IMR-90 (cell line): ENCODE measurements around the gene RERE. TPM values are rescaled to one million over a fixed set of nuclear protein-coding genes. Genes with fewer than 3 reads are reported as not detected.
A peak's percentile ranks its signal among the peaks of the same experiment; 100 is the strongest.

Experiments
- ATAC-seq: fragments of 200-7000 bp; cut with Tn5 transposase; 2 replicates; pipeline ENCODE4 v1.9.1; 2020; ENCODE audit warnings: low read depth, mild to moderate bottlenecking, moderate library complexity
- BruUV-seq: library from RNA; stranded (reverse); fragments of 400-500 nt; replicated peaks from 2 replicates; lab custom pipeline; 2021; lab: Mats Ljungman, UMichigan
- CTCF ChIA-PET: fragments of 300-600 bp; formaldehyde crosslinking; extraction: SDS; loops from one replicate; lab custom pipeline; 2021; ENCODE audit warnings: antibody characterized with exemption; lab: Yijun Ruan, JAX
- POLR2A ChIA-PET: fragments of 300-600 bp; sonication (Branson Sonifier 250); formaldehyde crosslinking; loops from one replicate; lab custom pipeline; 2022; ENCODE audit warnings: antibody characterized with exemption; ENCODE audit not compliant: unreplicated experiment; lab: Charles Lee
- DNase-seq: peaks from one replicate; pipeline ENCODE4 v3.0.0; 2013
- H2AFZ ChIP-seq: replicated peaks from 2 replicates; pipeline ENCODE3; 2013; ENCODE audit warnings: low read length, mild to moderate bottlenecking; ENCODE audit not compliant: poor library complexity
- H2AK5ac ChIP-seq: 2 replicates; pipeline ENCODE4 v1.6.1; 2013; ENCODE audit warnings: low read depth, low read length, inconsistent platforms
- H2AK9ac ChIP-seq: replicated peaks from 2 replicates; pipeline ENCODE3; 2013; ENCODE audit warnings: mild to moderate bottlenecking, low read depth, low read length, moderate library complexity; ENCODE audit not compliant: poor library complexity
- H2BK120ac ChIP-seq: 2 replicates; pipeline ENCODE4 v1.6.1; 2013; ENCODE audit warnings: low read depth, low read length, inconsistent platforms
- H2BK15ac ChIP-seq: 3 replicates; pipeline ENCODE4 v1.6.1; 2013; ENCODE audit warnings: low read depth, low read length, inconsistent platforms
- H2BK20ac ChIP-seq: 2 replicates; pipeline ENCODE4 v1.6.1; 2013; ENCODE audit warnings: low read depth, mild to moderate bottlenecking, inconsistent platforms, low read length, moderate library complexity
- H2BK5ac ChIP-seq: 2 replicates; pipeline ENCODE4 v1.6.1; 2013; ENCODE audit warnings: mild to moderate bottlenecking, low read depth, low read length, inconsistent platforms; ENCODE audit not compliant: poor library complexity, severe bottlenecking
- H3K14ac ChIP-seq: replicated peaks from 2 replicates; pipeline ENCODE4 v1.6.1; 2013; ENCODE audit warnings: low read depth, low read length, inconsistent platforms
- H3K18ac ChIP-seq: 2 replicates; pipeline ENCODE4 v1.6.1; 2013; ENCODE audit warnings: low read depth, low read length, control low read depth
- H3K23ac ChIP-seq: 2 replicates; pipeline ENCODE4 v1.6.1; 2013; ENCODE audit warnings: low read depth, low read length, inconsistent platforms
- H3K27ac ChIP-seq: 2 replicates; pipeline ENCODE4 v1.5.1; 2013; ENCODE audit warnings: mild to moderate bottlenecking, control low read depth, low read length; ENCODE audit not compliant: insufficient read depth
- H3K27me3 ChIP-seq: 2 replicates; pipeline ENCODE4 v1.6.1; 2013; ENCODE audit warnings: low read length; ENCODE audit not compliant: control insufficient read depth, insufficient read depth
- H3K36me3 ChIP-seq: 2 replicates; pipeline ENCODE4 v1.6.1; 2013; ENCODE audit warnings: low read length, mixed read lengths; ENCODE audit not compliant: control insufficient read depth, insufficient read depth
- H3K4ac ChIP-seq: 2 replicates; pipeline ENCODE4 v1.6.1; 2013; ENCODE audit warnings: low read depth, low read length, inconsistent platforms
- H3K4me1 ChIP-seq: 2 replicates; pipeline ENCODE4 v1.6.1; 2013; ENCODE audit warnings: low read length, mixed read lengths; ENCODE audit not compliant: control insufficient read depth, insufficient read depth
- H3K4me2 ChIP-seq: 2 replicates; pipeline ENCODE4 v1.6.1; 2013; ENCODE audit warnings: low read depth, mild to moderate bottlenecking, control low read depth, low read length, moderate library complexity
- H3K4me3 ChIP-seq: 2 replicates; pipeline ENCODE4 v1.5.1; 2013; ENCODE audit warnings: low read depth, mild to moderate bottlenecking, control low read depth, low read length, moderate library complexity; ENCODE audit not compliant: insufficient read depth
- H3K56ac ChIP-seq: 2 replicates; pipeline ENCODE4 v1.6.1; 2013; ENCODE audit warnings: low read length, inconsistent platforms; ENCODE audit not compliant: insufficient read depth; ENCODE audit errors: extremely low read depth
- H3K79me1 ChIP-seq, 2 experiments: 2 replicates each; pipeline ENCODE4 v1.6.1; 2013; ENCODE audit warnings: low read length in 2 of 2, inconsistent platforms in 1 of 2, low read depth in 1 of 2
- H3K9ac ChIP-seq: 2 replicates; pipeline ENCODE4 v1.6.1; 2013; ENCODE audit warnings: low read depth, low read length, control low read depth
- H3K9me1 ChIP-seq: 2 replicates; pipeline ENCODE4 v1.6.1; 2013; ENCODE audit warnings: low read length, inconsistent platforms; ENCODE audit not compliant: insufficient read depth
- H3K9me3 ChIP-seq: 2 replicates; pipeline ENCODE4 v1.6.1; 2013; ENCODE audit warnings: low read length; ENCODE audit not compliant: control insufficient read depth, insufficient read depth
- H4K20me1 ChIP-seq: 2 replicates; pipeline ENCODE4 v1.6.1; 2013; ENCODE audit warnings: low read length, inconsistent platforms; ENCODE audit not compliant: insufficient read depth
- H4K5ac ChIP-seq: 2 replicates; pipeline ENCODE4 v1.6.1; 2013; ENCODE audit warnings: mild to moderate bottlenecking, low read depth, low read length, control low read depth
- H4K8ac ChIP-seq, 2 experiments: 2 replicates each; pipeline ENCODE4 v1.6.1; 2013; ENCODE audit warnings: low read depth in 2 of 2, low read length in 2 of 2, control low read depth in 1 of 2, inconsistent platforms in 1 of 2
- H4K91ac ChIP-seq: 2 replicates; pipeline ENCODE4 v1.6.1; 2013; ENCODE audit warnings: low read depth, low read length, inconsistent platforms; ENCODE audit not compliant: insufficient read depth
- CEBPB ChIP-seq: IDR thresholded peaks from 2 replicates; pipeline ENCODE4 v1.6.1; 2012; ENCODE audit warnings: low read depth, low read length, improper control_type of control experiment
- CHD1 ChIP-seq: IDR thresholded peaks from 2 replicates; pipeline ENCODE4 v1.6.1; 2012; ENCODE audit warnings: low read depth, low read length, improper control_type of control experiment
- MXI1 ChIP-seq: IDR thresholded peaks from 2 replicates; pipeline ENCODE4 v1.6.1; 2012; ENCODE audit warnings: low read depth, mild to moderate bottlenecking, low read length, moderate library complexity, borderline replicate concordance
- SMC3 ChIP-seq: fragments of 150-350 bp; IDR thresholded peaks from 2 replicates; pipeline ENCODE4 v1.6.1; 2016; ENCODE audit warnings: low read depth, mild to moderate bottlenecking, antibody characterized with exemption, low read length, moderate library complexity
- WGBS, 2 experiments: methylation state at CpG; one replicate each; pipeline versions ENCODE4 v1.1.5 to v1.1.7; 2013; ENCODE audit warnings: missing lambda C conversion rate in 2 of 2; ENCODE audit not compliant: insufficient read length in 1 of 2; ENCODE audit errors: extremely low coverage in 2 of 2; 5-methylcytosine and 5-hydroxymethylcytosine counted together
- dilution Hi-C: fragments of 300-500 bp; cut with HindIII; formaldehyde crosslinking; loops from one replicate; pipeline ENCODE4 v1.14.3; 2018; ENCODE audit warnings: low sequenced_read_pairs; ENCODE audit not compliant: unreplicated experiment
- in situ Hi-C: fragments of 300-500 bp; cut with MboI; formaldehyde crosslinking; loops from 3 replicates; pipeline ENCODE4 v1.14.3; 2019; ENCODE audit warnings: low sequenced_read_pairs, inconsistent platforms, mixed read lengths
- intact Hi-C: fragments of 100-400 bp; cut with micrococcal nuclease; formaldehyde crosslinking; loops from 2 replicates; pipeline ENCODE4 v1.10.0; 2022
- polyA plus RNA-seq, 3 experiments: library from polyadenylated mRNA; depleted of rRNA; stranded (reverse); fragments of >200 nt; gene quantifications; 2 replicates each; pipeline ENCODE4 v1.2.3, GENCODE V29; 2012; ENCODE audit warnings: low replicate concordance in 1 of 3
- total RNA-seq: library from RNA; depleted of rRNA; stranded (reverse); fragments of >200 nt; gene quantifications from 2 replicates; pipeline ENCODE4 v1.2.3, GENCODE V29; 2012
- TF ChIP-seq, protein P1 (sequence below): fragments of 150-350 bp; IDR thresholded peaks from 2 replicates; pipeline ENCODE4 v1.6.1; 2017; ENCODE audit warnings: mild to moderate bottlenecking, antibody characterized with exemption, low read length, low read depth

Gene RERE
- total and polyA plus RNA-seq, 2 of the 4 experiments (the other 2 are of a cell fraction) = 11.5 to 25.1 TPM

DNA sequence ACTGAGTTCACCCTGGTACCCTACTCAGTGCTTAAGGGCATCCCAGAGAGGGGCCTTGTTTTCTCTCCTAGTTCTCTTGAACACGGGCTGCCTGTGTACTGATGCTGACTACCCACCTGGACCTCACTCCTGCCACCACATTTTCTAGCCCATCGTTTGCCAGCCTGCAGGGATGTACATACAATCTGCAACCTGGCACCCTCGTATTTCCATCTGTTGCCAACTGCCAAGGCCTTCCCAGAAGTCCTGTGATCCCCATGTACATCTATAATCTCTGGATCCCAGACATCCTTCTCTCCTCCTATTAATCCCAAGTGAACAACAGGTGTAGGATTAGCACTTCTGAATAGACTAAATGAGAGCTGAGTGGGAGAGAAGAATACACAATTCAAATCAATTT is 287.5 kb downstream of the RERE start:
- Histone ChIP-seq H2AFZ (no peak overlapping the region), H3K4me3 (no peak overlapping the region), H3K27ac (no peak overlapping the region), H3K36me3 (peaks cover 9% of the 10 kb centered on the region; the same call in 1 of the 2 replicates), H3K14ac (no peak overlapping the region), H2BK20ac (no peak overlapping the region), H2BK120ac (no peak overlapping the region), H3K79me1 (peaks cover 16 to 55% of the 10 kb centered on the region in 2 experiments), H2BK15ac (no peak overlapping the region), H3K56ac (no peak overlapping the region), H3K4me2 (no peak overlapping the region), H3K9me1 (peaks cover 8% of the 10 kb centered on the region), H3K9ac (no peak overlapping the region), H3K27me3 (no peaks in the 10 kb centered on the region), H3K9me3 (no peaks in the 10 kb centered on the region), H3K18ac (no peak overlapping the region), H4K8ac (no peak overlapping the region), H4K5ac (no peak overlapping the region), H2BK5ac (no peak overlapping the region), H2AK9ac (no peak overlapping the region), H3K23ac (no peak overlapping the region), H4K91ac (no peak overlapping the region), H3K4ac (no peak overlapping the region; the same call in 1 of the 2 replicates), H2AK5ac (0 out of 2 replicates have a peak overlapping the region, but pooled peaks have one; percentile 16), H4K20me1 (no peaks in the 10 kb centered on the region), H3K4me1 (peaks cover 5% of the 10 kb centered on the region)
- intact Hi-C loops (loop anchor here (5.0 kb wide), 1 partner anchor 108 kb away; no protein-coding TSS in a partner anchor), dilution Hi-C loops (no loop called here), in situ Hi-C loops (no loop called here)
- 83% methylated on average over 2 of the region's 3 CpGs; no CpG with 5 or more reads in 1 of the 2 experiments for WGBS, 2 experiments
- no TSS peak for BruUV-seq
- DNase-seq = no peak
- TF ChIP-seq CEBPB (no peak), SMC3 (no peak), MXI1 (no peak), CHD1 (no peak)
- TF ChIP-seq, protein P1, sequence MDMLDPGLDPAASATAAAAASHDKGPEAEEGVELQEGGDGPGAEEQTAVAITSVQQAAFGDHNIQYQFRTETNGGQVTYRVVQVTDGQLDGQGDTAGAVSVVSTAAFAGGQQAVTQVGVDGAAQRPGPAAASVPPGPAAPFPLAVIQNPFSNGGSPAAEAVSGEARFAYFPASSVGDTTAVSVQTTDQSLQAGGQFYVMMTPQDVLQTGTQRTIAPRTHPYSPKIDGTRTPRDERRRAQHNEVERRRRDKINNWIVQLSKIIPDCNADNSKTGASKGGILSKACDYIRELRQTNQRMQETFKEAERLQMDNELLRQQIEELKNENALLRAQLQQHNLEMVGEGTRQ = no peak
- ChIA-PET POLR2A (no interaction called here), CTCF (interaction anchor here (0.6 to 1.0 kb wide), 2 partner anchors 9 to 120 kb away, joined by 3 read pairs; no protein-coding TSS in a partner anchor)
- no peak for ATAC-seq
